GM21576 (cell line): Measurements from ENCODE around the gene ZBTB46.
A peak's percentile ranks its signal among the peaks of the same experiment; 100 is the strongest.
"Not testable (repeated sequence)": the region's sequence is repeated elsewhere in the genome, so short reads cannot be mapped to it uniquely, and the experiment has no call there.

Source experiments
- ATAC-seq: cut with Tn5 transposase; IDR thresholded peaks from one replicate; pipeline ENCODE4 v1.9.1; 2021; ENCODE audit warnings: mild to moderate bottlenecking, moderate library complexity; ENCODE audit not compliant: unreplicated experiment

The ZBTB46 gene, protein sequence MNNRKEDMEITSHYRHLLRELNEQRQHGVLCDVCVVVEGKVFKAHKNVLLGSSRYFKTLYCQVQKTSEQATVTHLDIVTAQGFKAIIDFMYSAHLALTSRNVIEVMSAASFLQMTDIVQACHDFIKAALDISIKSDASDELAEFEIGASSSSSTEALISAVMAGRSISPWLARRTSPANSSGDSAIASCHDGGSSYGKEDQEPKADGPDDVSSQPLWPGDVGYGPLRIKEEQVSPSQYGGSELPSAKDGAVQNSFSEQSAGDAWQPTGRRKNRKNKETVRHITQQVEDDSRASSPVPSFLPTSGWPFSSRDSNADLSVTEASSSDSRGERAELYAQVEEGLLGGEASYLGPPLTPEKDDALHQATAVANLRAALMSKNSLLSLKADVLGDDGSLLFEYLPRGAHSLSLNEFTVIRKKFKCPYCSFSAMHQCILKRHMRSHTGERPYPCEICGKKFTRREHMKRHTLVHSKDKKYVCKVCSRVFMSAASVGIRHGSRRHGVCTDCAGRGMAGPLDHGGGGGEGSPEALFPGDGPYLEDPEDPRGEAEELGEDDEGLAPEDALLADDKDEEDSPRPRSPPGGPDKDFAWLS

DNA sequence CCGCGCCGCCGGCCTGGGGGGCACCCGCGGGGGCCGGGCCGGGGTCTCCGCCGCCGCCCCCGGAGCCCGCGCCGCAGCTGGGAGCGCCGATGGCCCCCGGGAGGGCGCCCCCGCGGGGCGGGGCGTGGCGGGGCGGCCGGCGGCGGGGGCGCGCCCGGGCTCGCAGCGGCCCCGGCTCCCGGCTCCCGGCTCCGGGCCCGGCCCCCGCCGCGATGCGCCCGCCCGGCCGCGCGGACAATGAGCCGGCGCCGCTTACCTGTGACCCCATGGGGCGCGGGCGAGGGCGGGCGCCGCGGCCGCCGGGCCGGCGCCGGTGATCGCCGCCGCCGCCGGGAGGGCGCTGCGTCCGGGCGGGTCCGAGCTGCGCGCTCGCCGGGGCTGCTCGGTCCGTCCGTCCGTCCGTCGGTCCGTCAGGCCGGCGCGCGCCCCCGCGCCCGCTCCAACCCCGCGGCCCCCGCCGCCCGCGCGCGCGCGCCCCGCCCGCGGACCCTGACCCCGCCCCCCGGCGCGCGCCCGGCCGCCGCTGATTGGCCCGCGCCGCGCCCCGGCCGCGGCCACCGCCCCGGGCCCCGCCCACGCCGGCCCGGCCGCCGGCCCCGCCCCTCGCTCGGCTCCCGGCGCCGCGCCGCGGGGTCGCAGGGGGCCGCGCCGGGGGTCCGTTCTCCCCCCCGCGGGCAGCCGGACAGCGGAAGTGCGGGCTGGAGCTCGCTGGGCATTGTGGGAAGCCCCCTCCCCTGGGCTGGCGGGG, at the start of gene ZBTB46:
Gene ZBTB46 (minus strand): TSS at position 424 of the 748 bp plus-strand sequence. CDS start 40,507 bp downstream, outside the sequence.
- ATAC-seq = no peak

- ATAC-seq = no peak
Observed at GRCh38 chr20:63878899-63879663, 48.0 kb upstream of the ZBTB46 start.

- ATAC-seq = no peak
Observed at GRCh38 chr20:63877755-63878470, 46.8 kb upstream of the ZBTB46 start.

GRCh38 chr20:63876489-63877036, 45.5 kb upstream of the ZBTB46 start:
- no peak for ATAC-seq

DNA sequence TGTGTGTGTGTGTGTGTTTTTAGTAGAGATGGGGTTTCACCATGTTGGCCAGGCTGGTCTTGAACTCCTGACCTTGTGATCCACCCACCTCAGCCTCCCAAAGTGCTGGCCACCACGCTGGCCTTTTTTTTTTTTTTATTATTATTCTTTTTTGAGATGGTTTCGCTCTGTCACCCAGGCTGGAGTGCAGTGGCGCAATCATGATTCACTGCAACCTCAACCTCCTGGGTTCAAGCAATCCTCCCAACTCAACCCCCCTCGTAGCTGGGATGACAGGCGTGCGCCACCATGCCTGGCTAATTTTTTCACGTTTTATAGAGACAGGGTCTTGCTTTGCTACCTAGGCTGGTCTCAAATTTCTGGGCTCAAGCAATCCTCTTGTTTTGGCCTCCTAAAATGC, 43.2 kb upstream of the ZBTB46 start:
- ATAC-seq = not testable (repeated sequence)

- ATAC-seq = no peak
Observed at GRCh38 chr20:63873477-63873971, 42.5 kb upstream of the ZBTB46 start.

DNA sequence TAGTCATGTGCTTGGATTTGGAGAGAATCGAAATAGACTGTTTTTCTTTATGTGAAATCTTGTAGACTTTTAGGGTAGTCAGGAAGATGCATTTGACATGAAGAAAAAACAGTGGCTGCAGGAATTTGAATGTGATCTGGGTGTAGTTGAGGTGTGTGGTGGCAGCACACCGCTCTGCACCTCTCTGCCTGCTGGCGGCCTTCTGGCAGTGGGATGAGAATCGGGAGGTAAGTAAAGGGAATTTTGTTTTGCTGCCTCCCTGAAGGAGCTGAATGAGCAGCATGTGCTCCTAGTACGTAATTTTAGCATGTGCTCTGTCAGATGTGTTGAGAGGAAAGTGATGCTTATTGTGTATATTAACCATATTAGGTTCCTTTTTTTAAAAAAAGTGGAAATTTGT, 37.2 kb upstream of the ZBTB46 start:
- ATAC-seq = no peak

- ATAC-seq = not testable (repeated sequence)
Observed at GRCh38 chr20:63867042-63867441, 36.0 kb upstream of the ZBTB46 start.

- peak; percentile 65 for ATAC-seq
Observed at GRCh38 chr20:63864978-63865640, 34.0 kb upstream of the ZBTB46 start, which contains the start of gene TPD52L2. TSS of gene TPD52L2 (plus strand) at chr20:63865270. CDS start at chr20:63865366, 96 bp downstream.

- no peak for ATAC-seq
Observed at GRCh38 chr20:63864545-63864977, 33.5 kb upstream of the ZBTB46 start.

DNA sequence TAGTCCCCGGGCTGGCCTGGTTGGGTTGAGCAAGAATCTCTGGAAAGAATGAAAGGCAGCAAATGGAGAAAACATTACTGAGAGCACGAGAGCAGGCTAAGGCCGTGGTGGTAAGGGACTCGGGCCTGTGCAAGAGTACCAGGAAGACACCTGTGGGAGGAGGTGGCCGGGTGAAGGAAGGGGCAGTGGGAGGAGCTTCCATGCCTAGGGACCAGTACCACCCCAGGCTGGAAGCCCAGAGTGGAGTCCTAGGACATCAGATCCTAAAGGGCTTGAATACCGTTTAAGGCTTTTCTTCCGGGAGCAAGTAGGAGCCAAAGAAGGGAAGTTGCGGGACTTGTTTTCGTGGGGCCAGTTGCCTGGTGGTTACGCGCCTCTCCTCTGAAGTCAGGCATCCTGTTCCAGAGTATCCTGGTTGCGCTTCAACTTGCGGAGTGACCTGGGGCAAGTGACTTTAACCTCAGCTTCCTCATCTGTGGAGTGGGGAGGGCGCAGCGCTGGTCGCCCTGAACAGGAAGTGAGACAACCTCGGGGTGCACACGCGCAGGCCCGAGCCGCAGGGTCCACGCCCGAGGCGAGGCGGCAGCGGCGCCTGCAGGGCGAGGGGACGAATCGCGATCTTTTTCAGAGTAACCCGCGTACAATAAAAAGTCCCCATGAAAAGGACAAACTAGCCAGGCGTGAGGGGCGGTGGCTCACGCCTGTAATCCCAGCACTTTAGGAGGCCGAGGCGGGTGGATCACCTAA, 32.9 kb upstream of the ZBTB46 start:
- peak; percentile 56 for ATAC-seq

- ATAC-seq = no peak
Observed at GRCh38 chr20:63863021-63863797, 32.1 kb upstream of the ZBTB46 start.

GRCh38 chr20:63861981-63862901, 31.2 kb upstream of the ZBTB46 start:
- ATAC-seq = no peak

GRCh38 chr20:63861365-63861934, 30.4 kb upstream of the ZBTB46 start, which contains the start of gene ABHD16B:
TSS of gene ABHD16B (plus strand) at chr20:63861498. CDS start at chr20:63861541, 43 bp downstream.
- ATAC-seq = no peak

- no peak for ATAC-seq
Observed at GRCh38 chr20:63860325-63861051, 29.4 kb upstream of the ZBTB46 start.
